8988T (cell line): ENCODE results near the gene ATP11A.
"Not testable (repeated sequence)": the region's sequence is repeated elsewhere in the genome, so short reads cannot be mapped to it uniquely, and the experiment has no call there.

Experiments used
- DNase-seq: peaks from one replicate; pipeline ENCODE4 v3.0.0; 2011

Gene ATP11A

DNA sequence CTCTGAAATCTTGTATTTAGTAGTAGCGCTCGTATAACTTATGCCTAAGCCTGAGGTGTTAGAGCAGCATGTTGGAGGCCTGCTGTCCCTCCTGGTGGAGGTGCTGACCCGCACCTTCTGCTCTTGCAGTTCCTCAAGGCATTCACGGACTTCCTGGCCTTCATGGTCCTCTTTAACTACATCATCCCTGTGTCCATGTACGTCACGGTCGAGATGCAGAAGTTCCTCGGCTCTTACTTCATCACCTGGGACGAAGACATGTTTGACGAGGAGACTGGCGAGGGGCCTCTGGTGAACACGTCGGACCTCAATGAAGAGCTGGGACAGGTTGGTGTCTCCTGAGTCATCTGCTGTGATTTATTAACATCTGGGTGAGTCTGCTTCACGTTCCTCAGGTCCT lies 136.7 kb downstream of the ATP11A start:
- no peak for DNase-seq

DNA sequence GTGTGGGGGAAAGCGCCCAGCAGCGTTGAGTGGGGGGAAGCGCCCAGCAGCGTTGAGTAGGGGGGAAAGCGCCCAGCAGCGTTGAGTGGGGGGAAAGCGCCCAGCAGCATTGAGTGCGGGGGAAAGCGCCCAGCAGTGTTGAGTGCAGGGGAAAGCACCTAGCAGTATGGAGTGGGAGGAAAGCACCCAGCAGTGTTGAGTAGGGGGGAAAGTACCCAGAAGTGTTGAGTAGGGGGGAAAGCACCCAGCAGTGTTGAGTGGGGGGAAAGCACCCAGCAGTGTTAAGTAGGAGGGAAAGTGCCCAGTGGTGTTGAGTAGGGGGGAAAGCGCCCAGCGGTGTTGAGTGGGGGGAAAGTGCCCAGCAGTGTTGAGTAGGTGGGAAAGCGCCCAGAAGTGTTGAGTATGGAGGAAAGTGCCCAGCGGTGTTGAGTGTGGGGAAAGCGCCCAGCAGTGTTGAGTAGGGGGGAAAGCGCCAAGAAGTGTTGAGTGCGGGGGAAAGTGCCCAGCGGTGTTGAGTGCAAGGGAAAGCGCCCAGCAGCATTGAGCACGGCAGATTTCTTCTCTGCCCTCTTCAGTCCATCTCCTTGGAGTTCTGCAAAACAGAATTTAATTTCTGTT lies 138.4 kb downstream of the ATP11A start:
- no peak for DNase-seq

DNA sequence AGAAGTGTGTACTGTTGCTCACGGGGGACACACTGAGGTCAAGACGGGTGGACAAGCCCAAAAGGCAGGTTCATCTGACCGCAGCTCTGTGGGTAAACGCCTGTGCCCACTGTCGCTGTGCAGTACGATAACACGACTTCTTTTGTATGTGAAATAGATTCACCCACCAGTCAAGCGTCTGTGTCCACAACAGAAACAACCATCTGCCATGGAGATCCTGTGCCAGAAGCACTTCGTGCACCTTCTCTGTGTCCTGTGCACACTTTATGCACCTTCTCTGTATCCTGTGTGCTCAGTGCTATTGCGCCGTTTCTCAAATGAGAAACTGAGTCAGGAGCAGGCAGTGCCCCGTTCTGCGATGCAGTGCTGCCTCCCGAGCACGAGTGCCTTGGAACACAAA lies 138.9 kb downstream of the ATP11A start:
- DNase-seq: no peak

DNA sequence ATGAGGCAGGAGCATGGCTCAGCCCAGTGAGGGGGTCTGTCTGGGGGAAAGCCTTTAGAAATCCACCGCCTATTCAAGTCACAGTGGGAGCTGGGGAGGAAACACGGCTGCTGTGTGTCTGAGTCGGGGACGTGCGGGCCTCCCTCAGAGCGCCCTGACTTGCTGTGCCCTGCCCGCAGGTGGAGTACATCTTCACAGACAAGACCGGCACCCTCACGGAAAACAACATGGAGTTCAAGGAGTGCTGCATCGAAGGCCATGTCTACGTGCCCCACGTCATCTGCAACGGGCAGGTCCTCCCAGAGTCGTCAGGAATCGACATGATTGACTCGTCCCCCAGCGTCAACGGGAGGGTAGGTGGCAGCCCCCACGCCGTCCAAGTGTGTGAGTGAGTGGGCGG lies 141.4 kb downstream of the ATP11A start:
- no peak for DNase-seq

DNA sequence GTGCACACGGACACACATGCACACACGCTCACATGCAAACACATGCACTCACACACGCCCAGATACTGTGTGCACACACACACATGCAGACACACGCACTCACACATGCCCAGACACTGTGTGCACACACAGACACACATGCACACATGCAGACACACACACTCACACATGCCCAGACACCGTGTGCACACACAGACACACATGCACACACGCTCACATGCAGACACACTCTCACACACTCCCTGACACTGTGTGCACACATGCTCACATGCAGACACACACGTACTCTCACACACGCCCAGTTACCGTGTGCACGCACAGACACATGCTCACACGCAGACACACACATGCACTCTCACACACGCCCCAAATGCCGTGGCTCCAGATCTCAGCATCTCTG lies 142.0 kb downstream of the ATP11A start:
- DNase-seq: no peak

DNA sequence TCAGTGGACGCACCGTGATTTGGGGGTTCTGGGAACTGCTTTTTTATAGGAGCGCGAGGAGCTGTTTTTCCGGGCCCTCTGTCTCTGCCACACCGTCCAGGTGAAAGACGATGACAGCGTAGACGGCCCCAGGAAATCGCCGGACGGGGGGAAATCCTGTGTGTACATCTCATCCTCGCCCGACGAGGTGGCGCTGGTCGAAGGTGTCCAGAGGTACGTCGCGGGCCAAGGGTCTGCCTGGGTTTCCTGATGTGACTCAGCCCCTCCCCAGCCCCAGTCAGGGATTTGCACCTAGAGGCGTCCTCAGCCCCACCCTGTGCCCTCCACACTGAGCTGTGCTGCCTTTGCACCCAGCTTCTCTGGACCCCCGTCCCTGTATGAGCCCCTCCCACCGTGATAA lies 143.0 kb downstream of the ATP11A start:
- no peak for DNase-seq

DNA sequence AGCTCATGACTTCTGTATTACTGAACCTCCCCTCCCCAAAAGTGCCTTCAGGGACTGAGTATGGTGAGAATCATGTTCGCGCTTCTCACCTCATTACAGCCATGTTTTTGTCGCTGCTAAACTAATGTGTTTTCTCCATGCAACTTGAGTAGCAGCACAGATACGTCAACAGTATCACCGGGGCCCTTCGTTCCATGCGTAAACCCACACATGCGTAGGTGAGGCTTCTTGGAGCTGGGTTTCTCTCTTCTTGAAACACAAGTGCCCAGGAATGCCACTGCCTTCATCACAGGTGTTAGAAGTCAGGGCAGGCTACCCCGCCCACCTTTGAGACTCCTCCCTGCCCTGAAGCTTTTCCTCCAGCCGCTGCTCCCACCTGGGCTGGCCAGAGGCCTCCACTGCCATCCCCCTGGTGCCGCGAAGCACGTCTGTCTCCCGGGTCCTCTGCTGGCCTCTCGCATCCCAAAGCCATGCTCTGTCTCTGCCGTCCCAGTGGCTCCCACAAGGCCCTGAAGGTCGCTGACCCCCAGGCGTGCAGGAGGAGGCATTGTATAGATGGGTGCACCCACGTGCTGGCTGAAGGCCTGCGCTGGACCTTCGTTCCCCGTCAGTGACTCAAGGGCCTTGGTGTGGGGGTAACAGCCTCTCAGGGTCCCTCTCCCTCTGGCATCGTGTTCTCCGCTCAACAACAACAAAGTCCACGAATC lies 143.9 kb downstream of the ATP11A start:
- DNase-seq: no peak

DNA sequence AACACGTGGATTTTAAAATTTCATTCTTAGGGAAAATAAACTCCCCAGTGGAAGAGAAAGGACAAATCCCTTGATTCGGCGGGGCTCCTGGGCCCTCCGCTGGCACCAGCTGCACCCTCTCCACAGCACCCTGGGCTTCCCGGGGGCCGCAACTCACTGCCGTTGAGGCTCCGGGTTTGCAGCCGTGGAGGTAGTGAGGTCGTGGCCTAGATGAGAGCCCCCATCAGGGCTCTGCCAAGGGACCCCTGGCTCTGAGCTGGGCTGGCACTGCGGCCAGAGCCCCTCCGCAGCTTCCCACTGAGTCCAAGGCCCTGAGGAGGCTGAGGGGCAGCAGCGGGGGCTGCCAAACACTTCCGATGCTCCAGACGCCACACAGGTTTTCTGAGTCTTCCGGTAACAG lies 145.5 kb downstream of the ATP11A start:
- DNase-seq: no peak

DNA sequence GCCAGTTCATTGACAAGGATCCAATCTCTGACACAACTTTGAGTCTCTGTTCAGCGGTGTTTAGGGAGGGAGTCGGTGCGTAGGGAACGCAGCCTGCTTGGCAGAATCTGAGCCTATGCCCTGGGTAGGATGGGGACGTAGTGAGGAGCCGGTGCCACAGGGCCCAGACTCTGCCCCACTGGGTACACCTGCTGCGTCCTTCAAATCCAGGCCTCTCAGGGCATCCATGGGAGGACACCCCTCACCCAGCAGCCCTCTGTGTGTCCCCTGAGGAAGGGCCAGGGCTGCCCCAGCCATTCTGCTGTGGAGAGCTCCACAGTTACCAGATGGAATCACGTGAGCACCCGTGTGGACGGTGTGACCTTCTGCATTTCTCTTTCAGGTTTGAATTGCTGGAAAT lies 146.0 kb downstream of the ATP11A start:
- DNase-seq: no peak

DNA sequence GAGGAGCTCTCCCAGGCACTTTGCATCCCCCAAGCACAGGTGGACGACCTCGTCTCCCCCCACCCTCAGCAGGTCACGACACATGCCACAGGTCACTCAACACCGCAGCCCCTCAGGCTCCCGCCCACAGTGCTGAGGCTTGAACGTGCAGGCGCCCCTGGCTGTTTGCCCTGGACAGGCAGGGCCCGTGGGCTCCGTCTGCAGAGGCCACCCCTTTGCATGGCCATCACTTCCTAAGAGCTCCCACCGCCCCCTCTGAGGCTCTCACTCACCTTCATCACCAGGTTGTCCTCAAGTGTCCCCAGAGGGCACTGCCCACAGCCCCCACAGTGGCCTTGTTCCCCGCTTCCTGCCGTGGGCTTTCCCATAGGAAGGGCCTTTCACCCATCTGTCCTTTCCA lies 147.1 kb downstream of the ATP11A start:
- DNase-seq: no peak

DNA sequence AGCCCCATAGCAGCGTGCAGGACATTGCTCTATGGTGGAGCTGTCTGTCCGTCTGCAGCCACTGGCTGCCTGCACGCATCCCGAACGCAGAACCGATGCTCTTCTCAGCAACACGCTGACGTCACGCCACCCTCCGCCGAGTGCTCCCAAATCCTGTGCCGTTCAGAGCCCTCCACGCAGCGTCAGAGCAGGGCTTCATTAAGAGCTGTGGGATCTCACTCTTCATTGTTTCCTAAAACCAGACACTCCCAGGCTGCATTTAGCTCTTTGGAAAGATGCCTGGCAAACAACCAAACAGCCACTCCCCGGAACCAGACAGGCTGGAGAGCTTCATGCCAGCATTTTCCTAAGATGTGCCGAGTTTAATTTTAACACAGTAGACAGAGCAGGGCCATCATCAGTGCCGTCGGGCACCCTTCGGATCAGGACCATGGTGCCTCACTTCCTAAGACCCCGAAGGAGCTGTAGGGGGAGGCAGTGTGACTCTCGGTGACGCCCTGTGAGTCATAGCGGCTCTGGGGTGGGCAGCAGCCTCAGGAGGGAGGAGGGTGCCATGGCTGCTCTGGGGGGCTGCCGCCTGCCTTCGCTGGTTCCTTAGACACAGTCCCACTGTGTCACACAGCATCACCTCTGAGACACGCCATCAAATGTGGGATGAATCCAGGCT lies 147.7 kb downstream of the ATP11A start:
- no peak for DNase-seq

DNA sequence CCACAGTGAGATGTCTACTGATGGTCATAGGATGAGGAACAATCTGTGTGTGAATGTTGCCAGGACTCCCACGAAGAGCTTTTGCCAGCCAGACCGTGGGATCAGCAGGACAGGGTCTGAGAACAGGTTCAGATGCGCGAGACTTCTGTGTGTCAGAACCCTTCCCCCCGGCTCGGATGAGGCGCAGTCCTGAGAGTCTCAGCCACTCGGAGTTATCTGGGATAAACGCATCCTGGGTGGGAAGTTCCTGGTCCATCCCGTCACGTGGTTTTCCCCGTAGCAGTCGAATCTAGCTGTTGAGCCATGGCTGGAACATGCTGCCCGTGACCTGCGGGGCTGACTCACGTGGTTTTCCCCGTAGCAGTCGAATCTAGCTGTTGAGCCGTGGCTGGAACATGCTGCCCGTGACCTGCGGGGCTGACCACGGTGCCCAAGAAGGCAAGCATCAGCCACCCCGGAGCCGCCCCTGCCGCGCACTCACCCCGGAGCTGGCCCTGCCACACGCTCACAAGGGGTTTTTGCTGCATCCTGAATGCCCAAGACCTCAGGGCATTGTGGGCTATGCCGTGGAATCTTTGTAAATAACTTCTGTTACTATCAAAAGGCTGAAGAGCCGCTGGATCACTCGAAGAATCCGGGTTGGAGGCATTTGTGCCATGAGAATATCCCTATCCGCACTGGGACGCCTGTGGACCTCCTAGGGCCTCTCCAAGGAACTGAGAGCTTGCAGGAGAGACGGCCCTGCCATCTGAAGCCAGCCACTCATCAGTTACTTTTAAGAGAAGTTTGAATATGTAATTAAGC lies 148.4 kb downstream of the ATP11A start:
- DNase-seq: no peak

DNA sequence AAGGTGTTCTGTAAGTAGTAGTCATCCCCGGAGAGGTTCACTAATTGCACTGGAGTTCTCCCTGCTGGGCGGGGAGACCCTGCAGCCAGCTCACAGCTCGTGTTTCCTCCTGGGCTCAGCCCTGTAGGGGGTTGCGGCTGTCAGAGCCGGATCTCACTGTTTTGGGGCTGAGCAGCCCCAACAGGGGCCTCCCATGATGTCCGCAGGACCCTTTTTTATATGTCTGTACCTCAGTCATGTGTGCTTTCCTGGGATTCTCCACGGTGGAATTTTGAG lies 148.9 kb downstream of the ATP11A start:
- no peak for DNase-seq

DNA sequence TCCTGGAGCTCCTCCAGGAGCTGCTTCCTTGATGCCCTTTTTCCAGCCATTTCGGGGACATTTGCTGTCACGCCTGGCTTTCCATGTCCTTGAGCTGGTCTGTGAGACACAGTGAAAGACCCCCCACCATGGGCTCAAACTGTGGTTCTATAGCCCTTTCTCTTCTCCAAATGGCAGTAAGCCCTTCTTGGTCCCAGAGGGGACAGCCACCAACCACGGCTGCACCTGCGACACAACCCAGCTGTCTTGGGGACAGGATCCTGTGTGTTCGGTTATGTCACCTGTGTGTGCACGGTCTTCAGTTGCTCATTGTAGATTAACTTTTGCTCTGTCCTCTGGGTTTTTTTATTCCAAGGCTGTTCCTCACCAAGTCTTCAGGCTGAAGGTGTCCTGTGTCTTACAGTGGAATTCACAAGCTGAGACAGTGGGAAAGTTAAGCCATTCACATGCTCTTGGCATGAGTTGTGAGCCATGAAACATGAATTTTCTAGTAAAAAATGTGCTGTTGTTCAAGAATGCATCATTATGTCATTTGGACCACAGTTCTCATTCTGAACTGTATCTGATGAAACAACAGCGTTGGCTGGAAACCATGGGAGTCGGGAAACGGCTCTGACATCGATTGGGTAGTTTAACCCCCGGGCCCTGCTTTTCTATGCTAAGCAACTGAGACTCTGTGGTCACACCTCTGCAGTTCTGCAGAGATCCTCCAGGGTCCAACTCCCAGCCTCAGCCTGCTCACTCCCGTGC lies 149.7 kb downstream of the ATP11A start:
- DNase-seq: no peak

DNA sequence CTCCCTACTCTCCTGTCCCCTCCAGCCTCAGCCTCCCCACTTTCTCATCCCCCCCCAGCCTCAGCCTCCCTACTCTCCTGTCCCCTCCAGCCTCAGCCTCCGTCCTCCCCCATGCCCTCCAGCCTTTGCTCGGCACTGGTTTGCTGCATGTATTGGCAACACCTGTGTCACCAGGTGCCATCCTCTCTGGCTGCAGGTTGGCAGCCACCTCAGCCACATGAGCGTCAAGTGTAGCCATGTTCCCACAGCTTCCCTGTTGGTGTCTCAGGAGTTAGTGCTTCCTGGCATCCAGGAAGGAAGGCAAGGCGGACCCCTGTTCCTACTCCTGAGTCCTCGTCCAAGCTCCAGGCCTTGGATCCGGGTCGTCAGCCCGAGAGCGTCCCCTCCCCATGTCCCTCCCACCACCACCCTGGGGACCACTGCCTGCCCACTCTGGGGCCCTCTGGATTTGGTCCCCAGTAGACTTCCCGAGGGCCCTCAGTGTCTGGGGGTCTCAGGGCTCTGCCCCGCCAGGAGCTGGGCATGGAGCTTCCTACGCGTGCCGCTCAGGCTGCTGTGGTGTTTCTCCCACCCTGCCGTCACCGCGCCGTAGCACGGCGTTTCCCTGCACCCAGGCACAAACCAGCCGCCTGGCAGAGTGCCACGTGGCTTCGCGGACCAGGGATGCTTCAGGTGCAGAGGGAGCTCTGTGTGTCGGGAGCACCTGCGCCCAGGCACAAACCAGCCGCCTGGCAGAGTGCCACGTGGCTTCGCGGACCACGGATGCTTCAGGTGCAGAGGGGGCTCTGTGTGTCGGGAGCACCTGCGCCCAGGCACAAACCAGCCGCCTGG lies 150.8 kb downstream of the ATP11A start:
- DNase-seq: no peak

DNA sequence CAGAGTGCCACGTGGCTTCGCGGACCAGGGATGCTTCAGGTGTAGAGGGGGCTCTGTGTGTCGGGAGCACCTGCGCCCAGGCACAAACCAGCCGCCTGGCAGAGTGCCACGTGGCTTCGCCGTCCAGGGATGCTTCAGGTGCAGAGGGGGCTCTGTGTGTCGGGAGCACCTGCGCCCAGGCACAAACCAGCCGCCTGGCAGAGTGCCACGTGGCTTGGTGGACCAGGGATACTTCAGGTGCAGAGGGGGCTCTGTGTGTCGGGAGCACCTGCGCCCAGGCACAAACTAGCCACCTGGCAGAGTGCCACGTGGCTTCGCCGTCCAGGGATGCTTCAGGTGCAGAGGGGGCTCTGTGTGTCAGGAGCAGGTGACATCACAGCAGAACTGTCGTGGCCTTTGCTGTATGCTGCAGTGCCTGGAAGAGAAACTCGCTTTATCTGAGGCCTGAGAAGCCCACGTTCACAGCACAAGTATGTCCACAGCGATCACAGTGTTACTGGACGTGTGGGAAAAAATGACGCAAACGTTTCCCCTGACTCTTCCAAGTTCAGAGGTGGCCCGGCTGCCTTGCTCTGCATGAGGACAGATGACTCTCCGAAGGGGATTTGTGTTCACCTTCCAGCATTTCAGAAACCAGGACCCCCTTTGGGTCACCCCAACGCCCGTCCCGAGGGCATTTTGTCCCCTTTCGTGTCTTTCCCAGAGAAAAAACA lies 151.6 kb downstream of the ATP11A start:
- DNase-seq: not testable (repeated sequence)

DNA sequence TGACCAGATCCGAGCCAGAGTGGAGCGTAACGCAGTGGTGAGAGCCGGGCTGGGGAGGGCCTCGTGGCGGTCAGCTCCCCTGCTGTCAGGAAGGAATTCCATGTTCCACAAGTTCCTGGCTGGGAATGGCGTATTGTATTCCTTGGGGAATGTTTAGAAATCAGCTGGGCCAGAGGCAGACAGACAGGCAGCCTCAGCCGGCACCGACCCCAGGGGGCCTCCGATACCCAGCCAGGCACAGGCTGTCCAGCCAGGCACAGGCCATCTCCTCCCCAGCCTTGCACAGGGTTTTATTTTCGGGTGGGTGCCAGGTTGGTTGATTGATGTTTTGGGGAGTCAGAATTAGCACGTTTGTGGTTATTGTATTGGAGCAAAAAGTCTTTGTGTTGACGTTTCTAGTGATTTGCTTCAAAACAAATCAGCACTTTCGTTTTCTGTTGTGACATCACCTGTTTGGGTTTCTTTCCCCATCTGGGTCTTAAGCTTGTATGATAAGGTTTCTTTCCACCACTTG lies 152.6 kb downstream of the ATP11A start:
- no peak for DNase-seq

DNA sequence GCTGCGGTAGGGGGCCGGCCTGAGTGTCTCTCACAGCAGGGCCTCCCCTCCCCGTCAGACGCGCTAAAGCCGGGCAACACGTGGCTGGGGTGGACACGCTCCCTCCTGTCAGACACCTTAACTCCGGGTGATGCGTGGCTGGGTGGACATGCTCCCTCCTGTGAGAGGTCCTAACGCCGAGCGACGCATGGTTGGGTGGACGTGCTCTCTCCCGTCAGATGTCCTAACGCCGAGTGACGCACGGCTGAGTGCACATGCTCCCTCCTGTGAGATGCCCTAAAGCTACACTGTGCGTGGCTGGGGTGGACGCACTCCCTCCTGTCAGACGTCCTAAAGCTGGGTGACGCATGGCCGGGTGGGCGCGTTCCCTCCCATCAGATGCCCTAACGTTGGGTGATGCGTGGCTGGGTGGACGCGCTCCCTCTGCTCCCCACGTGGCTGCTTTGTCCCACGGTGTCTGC lies 153.1 kb downstream of the ATP11A start:
- DNase-seq: no peak

DNA sequence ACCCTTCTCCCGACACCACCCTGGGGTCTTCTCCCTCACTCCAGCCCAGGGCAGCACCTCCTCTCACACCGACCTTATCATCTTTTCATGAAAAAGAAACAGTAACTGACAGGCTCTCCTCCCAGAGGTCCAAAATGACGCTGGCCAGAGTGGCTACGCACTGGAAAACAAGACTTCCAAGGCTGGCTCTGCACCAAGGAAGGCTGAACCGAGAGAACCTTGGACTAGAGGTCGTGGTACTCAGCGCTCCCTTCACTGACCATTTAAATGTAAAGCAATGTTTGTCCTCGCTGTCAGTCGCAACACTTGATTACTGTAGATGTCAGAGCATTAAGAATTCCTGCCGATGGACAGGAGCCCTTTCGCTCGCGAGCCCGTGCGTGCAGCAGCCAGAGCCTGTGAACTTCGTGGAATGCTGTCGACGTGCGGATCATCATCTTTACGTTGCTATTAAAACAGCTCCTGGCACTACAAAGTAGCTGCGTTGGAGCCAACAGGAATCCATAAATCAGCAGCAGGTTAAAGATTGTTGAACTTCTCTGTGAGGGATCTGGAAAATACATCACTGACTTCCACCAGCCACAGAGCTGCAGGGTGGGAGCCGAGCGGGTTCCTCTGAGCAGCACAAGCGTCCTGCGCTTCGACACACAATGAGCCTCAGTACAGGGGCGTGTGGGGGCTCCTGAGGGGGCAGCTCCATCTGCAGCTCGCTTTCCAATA lies 153.7 kb downstream of the ATP11A start:
- DNase-seq: no peak

DNA sequence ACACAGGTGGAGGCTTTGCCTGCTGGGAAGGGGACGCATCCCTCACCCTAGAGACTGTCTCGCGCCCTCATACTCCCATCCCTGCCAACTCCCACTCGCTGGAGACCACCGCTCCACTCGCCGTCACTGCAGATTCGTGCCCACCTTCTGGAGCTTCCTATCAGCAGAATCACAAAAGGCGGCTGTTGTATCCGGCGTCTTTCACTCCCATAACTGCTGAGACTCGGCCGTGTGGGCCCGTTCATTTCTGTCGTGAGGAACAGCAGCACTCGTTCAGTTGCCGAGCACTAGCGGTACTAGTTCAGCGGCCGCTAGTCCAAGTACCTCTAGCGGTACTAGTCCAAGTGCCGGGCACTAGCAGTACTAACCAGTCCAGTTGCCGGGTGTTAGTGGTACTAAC lies 154.6 kb downstream of the ATP11A start:
- DNase-seq: no peak

DNA sequence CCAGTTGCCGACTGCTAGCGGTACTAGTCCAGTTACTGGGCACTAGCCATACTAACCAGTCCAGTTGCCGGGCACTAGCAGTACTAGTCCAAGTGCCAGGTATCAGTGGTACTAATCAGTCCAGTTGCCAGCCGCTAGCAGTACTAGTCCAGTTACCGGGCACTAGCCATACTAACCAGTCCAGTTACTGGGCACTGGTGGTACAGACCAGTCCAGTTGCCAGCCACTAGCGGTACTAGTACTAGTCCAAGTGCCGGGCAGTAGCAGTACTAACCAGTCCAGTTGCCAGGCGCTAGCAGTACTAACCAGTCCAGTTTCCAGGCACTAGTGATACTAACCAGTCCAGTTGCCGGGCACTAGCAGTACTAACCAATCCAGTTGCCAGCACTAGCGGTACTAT lies 155.0 kb downstream of the ATP11A start:
- DNase-seq: no peak
